OCI-LY7 (cell line): ENCODE results near the gene COPZ1.

Experiments
- EZH2phosphoT487 ChIP-seq: fragments of 200-600 bp; sonication (generic); IDR thresholded peaks from 2 replicates; pipeline ENCODE4 v1.6.1; 2018; ENCODE audit warnings: low read depth, borderline replicate concordance, mild to moderate bottlenecking, mixed run types, antibody characterized with exemption, low read length, moderate library complexity, mixed read lengths
- TF ChIP-seq, protein P1 (sequence below): fragments of 200-600 bp; sonication (generic); conservative IDR thresholded peaks from 2 replicates; pipeline ENCODE4 v1.5.1; 2014; ENCODE audit warnings: mild to moderate bottlenecking, antibody characterized with exemption, low read length, moderate library complexity, mixed read lengths

DNA sequence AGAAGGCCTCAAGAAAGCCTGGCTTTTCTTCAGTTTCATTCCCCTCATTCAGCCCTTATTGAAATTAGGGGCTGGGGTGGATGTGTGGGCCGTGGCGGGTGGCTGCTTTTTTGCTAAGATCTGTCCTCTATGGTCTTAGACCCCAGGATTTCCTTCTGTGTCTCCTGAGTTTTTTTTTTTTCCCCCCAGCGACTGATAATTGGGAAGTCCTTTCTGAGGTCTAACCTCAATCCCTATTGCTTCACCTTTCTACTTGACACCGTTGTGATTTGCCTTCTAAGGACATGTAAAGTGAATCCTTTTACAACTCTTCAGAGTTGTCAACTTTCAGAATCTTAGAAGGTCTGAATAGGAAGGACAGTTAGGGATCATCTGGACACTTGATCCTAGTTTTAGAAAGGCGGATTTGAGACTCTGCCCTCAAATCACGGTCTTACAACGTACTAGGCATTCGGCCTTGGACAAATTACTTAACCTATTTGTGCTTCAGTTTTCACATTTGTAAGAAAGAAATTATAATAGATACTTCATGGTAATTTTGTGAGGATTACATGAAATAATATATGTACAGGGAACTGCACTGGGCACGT, 34.9 kb downstream of the COPZ1 start:
- TF ChIP-seq, protein P1, sequence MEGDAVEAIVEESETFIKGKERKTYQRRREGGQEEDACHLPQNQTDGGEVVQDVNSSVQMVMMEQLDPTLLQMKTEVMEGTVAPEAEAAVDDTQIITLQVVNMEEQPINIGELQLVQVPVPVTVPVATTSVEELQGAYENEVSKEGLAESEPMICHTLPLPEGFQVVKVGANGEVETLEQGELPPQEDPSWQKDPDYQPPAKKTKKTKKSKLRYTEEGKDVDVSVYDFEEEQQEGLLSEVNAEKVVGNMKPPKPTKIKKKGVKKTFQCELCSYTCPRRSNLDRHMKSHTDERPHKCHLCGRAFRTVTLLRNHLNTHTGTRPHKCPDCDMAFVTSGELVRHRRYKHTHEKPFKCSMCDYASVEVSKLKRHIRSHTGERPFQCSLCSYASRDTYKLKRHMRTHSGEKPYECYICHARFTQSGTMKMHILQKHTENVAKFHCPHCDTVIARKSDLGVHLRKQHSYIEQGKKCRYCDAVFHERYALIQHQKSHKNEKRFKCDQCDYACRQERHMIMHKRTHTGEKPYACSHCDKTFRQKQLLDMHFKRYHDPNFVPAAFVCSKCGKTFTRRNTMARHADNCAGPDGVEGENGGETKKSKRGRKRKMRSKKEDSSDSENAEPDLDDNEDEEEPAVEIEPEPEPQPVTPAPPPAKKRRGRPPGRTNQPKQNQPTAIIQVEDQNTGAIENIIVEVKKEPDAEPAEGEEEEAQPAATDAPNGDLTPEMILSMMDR, result no peak
- TF ChIP-seq EZH2phosphoT487, result no peak
